ACHN (cell line): Measurements from ENCODE around the gene MTHFSD.

Source experiments
- DNase-seq: peaks from one replicate; pipeline ENCODE4 v3.0.0-alpha.2; 2015
- in situ Hi-C: cut with HindIII; loops from 2 replicates; pipeline ENCODE4 v1.10.0; 2017; ENCODE audit warnings: low sequenced_read_pairs, low pct_ligation_motif_present, low pct_unique_long_range_greater_than_20kb

MTHFSD gene

GRCh38 chr16:86509759-86510464, 45.1 kb downstream of the MTHFSD start:
- no peak for DNase-seq
- in situ Hi-C loops: no loop called here

- in situ Hi-C loops: no loop called here
- peak; percentile 58 for DNase-seq
Observed at GRCh38 chr16:86508947-86509758, 45.9 kb downstream of the MTHFSD start.

GRCh38 chr16:86508028-86508946, 46.7 kb downstream of the MTHFSD start:
- no peak for DNase-seq
- in situ Hi-C loops: no loop called here

GRCh38 chr16:86507173-86508027, 47.6 kb downstream of the MTHFSD start:
- no peak for DNase-seq
- in situ Hi-C loops: no loop called here

- in situ Hi-C loops: no loop called here
Observed at GRCh38 chr16:86505899-86506864, 48.9 kb downstream of the MTHFSD start.

GRCh38 chr16:86505185-86505898, 49.7 kb downstream of the MTHFSD start:
- DNase-seq: no peak
- in situ Hi-C loops: no loop called here

More at GRCh38 chr16:86505899-86506864, 48.9 kb downstream of the MTHFSD start:
- DNase-seq: no peak

- in situ Hi-C loops: no loop called here
Observed at GRCh38 chr16:86504315-86505184, 50.5 kb downstream of the MTHFSD start.

GRCh38 chr16:86503830-86504229, 51.2 kb downstream of the MTHFSD start:
- no peak for DNase-seq
- in situ Hi-C loops: no loop called here

More at GRCh38 chr16:86504315-86505184, 50.5 kb downstream of the MTHFSD start:
- DNase-seq: no peak

- in situ Hi-C loops: no loop called here
- no peak for DNase-seq
Observed at GRCh38 chr16:86502856-86503748, 51.9 kb downstream of the MTHFSD start.

- in situ Hi-C loops: no loop called here
Observed at GRCh38 chr16:86501989-86502855, 52.8 kb downstream of the MTHFSD start.

GRCh38 chr16:86500708-86501510, 54.1 kb downstream of the MTHFSD start:
- no peak for DNase-seq
- in situ Hi-C loops: no loop called here

More at GRCh38 chr16:86501989-86502855, 52.8 kb downstream of the MTHFSD start:
- no peak for DNase-seq

GRCh38 chr16:86499889-86500707, 54.9 kb downstream of the MTHFSD start:
- in situ Hi-C loops: no loop called here
- DNase-seq: no peak
